Activated CD4-positive, CD25-positive, alpha-beta regulatory T cell treated with anti-CD3 and anti-CD28 coated beads, Interleukin-2, amount 50 U/mL, for 16 hours (primary cell): ENCODE results near the gene ASPDH.

Experiments
- DNase-seq: peaks from one replicate; pipeline ENCODE4 v3.0.0-alpha.2; 2020; ENCODE audit warnings: low read depth, low spot score

Gene ASPDH

GRCh38 chr19:50515168-50515561, 1.5 kb upstream of the ASPDH start:
- no peak for DNase-seq

- DNase-seq, result no peak
Observed at GRCh38 chr19:50514346-50515167, 844 bp upstream of the ASPDH start.

GRCh38 chr19:50512999-50513745, 541 bp downstream of the ASPDH start:
- no peak for DNase-seq

- DNase-seq, result no peak
Observed at GRCh38 chr19:50512112-50512998, 1.4 kb downstream of the ASPDH start.

- peak; percentile 96 for DNase-seq
Observed at GRCh38 chr19:50511069-50511822, 2.5 kb downstream of the ASPDH start, which contains the start of gene JOSD2. TSS of gene JOSD2 (minus strand) at chr19:50511191. CDS start at chr19:50510431, 760 bp downstream.

- no peak for DNase-seq
Observed at GRCh38 chr19:50510700-50511068, 3.0 kb downstream of the ASPDH start.

- DNase-seq, result no peak
Observed at GRCh38 chr19:50510121-50510670, 3.5 kb downstream of the ASPDH start.

- no peak for DNase-seq
Observed at GRCh38 chr19:50509366-50509765, 4.3 kb downstream of the ASPDH start.

- DNase-seq, result no peak
Observed at GRCh38 chr19:50508843-50509190, 4.9 kb downstream of the ASPDH start.

GRCh38 chr19:50507376-50507775, 6.3 kb downstream of the ASPDH start:
- no peak for DNase-seq

GRCh38 chr19:50506700-50507099, 7.0 kb downstream of the ASPDH start:
- DNase-seq, result no peak

GRCh38 chr19:50505856-50506611, 7.7 kb downstream of the ASPDH start:
- DNase-seq, result no peak

- no peak for DNase-seq
Observed at GRCh38 chr19:50501568-50502475, 11.9 kb downstream of the ASPDH start.

GRCh38 chr19:50501186-50501567, 12.5 kb downstream of the ASPDH start:
- DNase-seq, result no peak

GRCh38 chr19:50500753-50501151, 13.0 kb downstream of the ASPDH start:
- no peak for DNase-seq

- DNase-seq, result no peak
Observed at GRCh38 chr19:50500060-50500752, 13.5 kb downstream of the ASPDH start.

- no peak for DNase-seq
Observed at GRCh38 chr19:50498219-50499056, 15.3 kb downstream of the ASPDH start.

- no peak for DNase-seq
Observed at GRCh38 chr19:50497022-50497405, 16.7 kb downstream of the ASPDH start.
